Smooth muscle cell (in vitro differentiated cells): Measurements from ENCODE around the gene ANKRD29. TPM values are rescaled to one million over a fixed set of nuclear protein-coding genes. Genes with fewer than 3 reads are reported as not detected.

Source experiments
- DNase-seq: peaks from one replicate; lab custom pipeline; 2025; ENCODE audit not compliant: unreplicated experiment; lab: John Stamatoyannopoulos, UW
- H2AFZ ChIP-seq: fragments of 200-600 bp; sonication (generic); 2 replicates; pipeline ENCODE4 v1.6.0; 2016; ENCODE audit warnings: antibody characterized with exemption, low read depth, mild to moderate bottlenecking
- H3F3A ChIP-seq: fragments of 200-600 bp; sonication (generic); 2 replicates; pipeline ENCODE4 v1.6.0; 2017; ENCODE audit warnings: antibody characterized with exemption, low read depth
- H3K27ac ChIP-seq: fragments of 200-600 bp; sonication (generic); 2 replicates; pipeline ENCODE4 v1.5.1; 2016; ENCODE audit warnings: low read depth, mild to moderate bottlenecking
- H3K27me3 ChIP-seq: fragments of 200-600 bp; sonication (generic); 2 replicates; pipeline ENCODE4 v1.6.1; 2016; ENCODE audit warnings: low read depth, mild to moderate bottlenecking
- H3K36me3 ChIP-seq: fragments of 200-600 bp; sonication (generic); 2 replicates; pipeline ENCODE4 v1.5.1; 2016; ENCODE audit warnings: low read depth
- H3K4me1 ChIP-seq: fragments of 200-600 bp; sonication (generic); 2 replicates; pipeline ENCODE4 v1.5.1; 2016; ENCODE audit warnings: low read depth
- H3K4me2 ChIP-seq: fragments of 200-600 bp; sonication (generic); 2 replicates; pipeline ENCODE4 v1.6.0; 2016; ENCODE audit warnings: mild to moderate bottlenecking
- H3K4me3 ChIP-seq: fragments of 200-600 bp; sonication (generic); 2 replicates; pipeline ENCODE4 v1.5.1; 2016; ENCODE audit warnings: mild to moderate bottlenecking
- H3K79me2 ChIP-seq: fragments of 200-600 bp; sonication (generic); 2 replicates; pipeline ENCODE4 v1.6.0; 2016; ENCODE audit warnings: low read depth, mild to moderate bottlenecking
- H3K9ac ChIP-seq: fragments of 200-600 bp; sonication (generic); 2 replicates; pipeline ENCODE4 v1.6.0; 2016; ENCODE audit warnings: low read depth
- H3K9me3 ChIP-seq: fragments of 200-600 bp; sonication (generic); replicated peaks from 2 replicates; pipeline ENCODE4 v1.5.1; 2016; ENCODE audit warnings: low read depth
- H4K20me1 ChIP-seq: fragments of 200-600 bp; sonication (generic); 2 replicates; pipeline ENCODE4 v1.6.0; 2016; ENCODE audit warnings: low read depth
- CTCF ChIP-seq: fragments of 200-600 bp; sonication (generic); IDR thresholded peaks from 2 replicates; pipeline ENCODE4 v1.5.1; 2017; ENCODE audit warnings: borderline replicate concordance, mild to moderate bottlenecking, antibody characterized with exemption; ENCODE audit not compliant: insufficient read depth, poor library complexity, severe bottlenecking
- WGBS: methylation state at CpG from one replicate; pipeline ENCODE4 v1.1.7; 2016; ENCODE audit warnings: low lambda C conversion rate; 5-methylcytosine and 5-hydroxymethylcytosine counted together
- polyA plus RNA-seq: library from polyadenylated mRNA; unstranded; fragments of >200 nt; fragmentation: Nextera tagmentation; extraction: Ambion mirVana; gene quantifications from 2 replicates; pipeline ENCODE4 v1.2.1, GENCODE V29; 2016
- total RNA-seq: library from RNA; depleted of rRNA; stranded (reverse); fragments of >200 nt; gene quantifications from 2 replicates; pipeline ENCODE4 v1.2.3, GENCODE V29; 2014

Gene ANKRD29
- total and polyA plus RNA-seq, 2 experiments from 2014 or later = 0.36 TPM; not detected in 1

- no peak overlapping the region for H3K4me2 ChIP-seq
- H3K27ac ChIP-seq = no peak overlapping the region
- no peaks in the 10 kb centered on the region for H3K36me3 ChIP-seq
- no peaks in the 10 kb centered on the region for H3K4me1 ChIP-seq
- H3K9ac ChIP-seq = no peak overlapping the region
- no peak overlapping the region for H2AFZ ChIP-seq
- H3K27me3 ChIP-seq = no peaks in the 10 kb centered on the region
- no peak overlapping the region for H3K4me3 ChIP-seq
- no peak for DNase-seq
- no peaks in the 10 kb centered on the region for H3K9me3 ChIP-seq
- H4K20me1 ChIP-seq = no peaks in the 10 kb centered on the region
- no peaks in the 10 kb centered on the region for H3F3A ChIP-seq
- WGBS = 92% methylated on average over 3 of the region's 3 CpGs
- no peaks in the 10 kb centered on the region for H3K79me2 ChIP-seq
- TF ChIP-seq CTCF = no peak
Observed at GRCh38 chr18:23675896-23676295, 13.2 kb upstream of the ANKRD29 start.

GRCh38 chr18:23675236-23675635, 12.5 kb upstream of the ANKRD29 start:
- no peak overlapping the region for H2AFZ ChIP-seq
- H3K36me3 ChIP-seq = no peaks in the 10 kb centered on the region
- H3K4me1 ChIP-seq = no peaks in the 10 kb centered on the region

GRCh38 chr18:23673725-23674124, 11.0 kb upstream of the ANKRD29 start:
- H3F3A ChIP-seq = no peaks in the 10 kb centered on the region
- peaks cover 21% of the 10 kb centered on the region for H3K27me3 ChIP-seq
- 85% methylated on average over 1 of the region's 1 CpG for WGBS
- TF ChIP-seq CTCF = no peak
- no peak overlapping the region for H3K27ac ChIP-seq
- H3K79me2 ChIP-seq = no peaks in the 10 kb centered on the region
- no peak for DNase-seq
- H3K9me3 ChIP-seq = no peaks in the 10 kb centered on the region
- H3K36me3 ChIP-seq = no peaks in the 10 kb centered on the region
- H3K4me1 ChIP-seq = no peaks in the 10 kb centered on the region
- no peak overlapping the region for H3K4me3 ChIP-seq
- no peak overlapping the region for H3K4me2 ChIP-seq
- H3K9ac ChIP-seq = no peak overlapping the region
- H2AFZ ChIP-seq = no peak overlapping the region
- H4K20me1 ChIP-seq = no peaks in the 10 kb centered on the region

More at GRCh38 chr18:23675236-23675635, 12.5 kb upstream of the ANKRD29 start:
- no peak overlapping the region for H3K27ac ChIP-seq
- no peak overlapping the region for H3K4me3 ChIP-seq
- H3K9ac ChIP-seq = no peak overlapping the region
- H4K20me1 ChIP-seq = no peaks in the 10 kb centered on the region
- no peaks in the 10 kb centered on the region for H3K9me3 ChIP-seq
- DNase-seq = no peak
- no peak for TF ChIP-seq CTCF
- H3K79me2 ChIP-seq = no peaks in the 10 kb centered on the region
- no peaks in the 10 kb centered on the region for H3F3A ChIP-seq
- H3K4me2 ChIP-seq = no peak overlapping the region
- H3K27me3 ChIP-seq = peaks cover 6% of the 10 kb centered on the region

- no peaks in the 10 kb centered on the region for H4K20me1 ChIP-seq
- no peak overlapping the region for H3K4me2 ChIP-seq
- no peak overlapping the region for H3K27ac ChIP-seq
- no peak for TF ChIP-seq CTCF
- H3K9me3 ChIP-seq = no peaks in the 10 kb centered on the region
- no peak for DNase-seq
- 39% methylated on average over 1 of the region's 1 CpG for WGBS
- no peak overlapping the region for H3K9ac ChIP-seq
- H3K36me3 ChIP-seq = no peaks in the 10 kb centered on the region
- peaks cover 30% of the 10 kb centered on the region for H3K27me3 ChIP-seq
- no peaks in the 10 kb centered on the region for H3K79me2 ChIP-seq
- H3K4me1 ChIP-seq = no peaks in the 10 kb centered on the region
- no peak overlapping the region for H3K4me3 ChIP-seq
- H2AFZ ChIP-seq = no peak overlapping the region
- H3F3A ChIP-seq = no peaks in the 10 kb centered on the region
Observed at GRCh38 chr18:23671564-23671963, 8.9 kb upstream of the ANKRD29 start.
